IMR-90 (cell line): ENCODE measurements around the gene NFIA. TPM values are rescaled to one million over a fixed set of nuclear protein-coding genes. Genes with fewer than 3 reads are reported as not detected.

Source experiments
- ATAC-seq: fragments of 200-7000 bp; cut with Tn5 transposase; 2 replicates; pipeline ENCODE4 v1.9.1; 2020; ENCODE audit warnings: low read depth, mild to moderate bottlenecking, moderate library complexity
- BruUV-seq: library from RNA; stranded (reverse); fragments of 400-500 nt; replicated peaks from 2 replicates; lab custom pipeline; 2021; lab: Mats Ljungman, UMichigan
- CTCF ChIA-PET: fragments of 300-600 bp; formaldehyde crosslinking; extraction: SDS; loops from one replicate; lab custom pipeline; 2021; ENCODE audit warnings: antibody characterized with exemption; lab: Yijun Ruan, JAX
- POLR2A ChIA-PET: fragments of 300-600 bp; sonication (Branson Sonifier 250); formaldehyde crosslinking; loops from one replicate; lab custom pipeline; 2022; ENCODE audit warnings: antibody characterized with exemption; ENCODE audit not compliant: unreplicated experiment; lab: Charles Lee
- DNase-seq: peaks from one replicate; pipeline ENCODE4 v3.0.0; 2013
- H2AFZ ChIP-seq: replicated peaks from 2 replicates; pipeline ENCODE3; 2013; ENCODE audit warnings: low read length, mild to moderate bottlenecking; ENCODE audit not compliant: poor library complexity
- H2AK5ac ChIP-seq: 2 replicates; pipeline ENCODE4 v1.6.1; 2013; ENCODE audit warnings: low read depth, low read length, inconsistent platforms
- H2AK9ac ChIP-seq: replicated peaks from 2 replicates; pipeline ENCODE3; 2013; ENCODE audit warnings: mild to moderate bottlenecking, low read depth, low read length, moderate library complexity; ENCODE audit not compliant: poor library complexity
- H2BK120ac ChIP-seq: 2 replicates; pipeline ENCODE4 v1.6.1; 2013; ENCODE audit warnings: low read depth, low read length, inconsistent platforms
- H2BK15ac ChIP-seq: 3 replicates; pipeline ENCODE4 v1.6.1; 2013; ENCODE audit warnings: low read depth, low read length, inconsistent platforms
- H2BK20ac ChIP-seq: 2 replicates; pipeline ENCODE4 v1.6.1; 2013; ENCODE audit warnings: low read depth, mild to moderate bottlenecking, inconsistent platforms, low read length, moderate library complexity
- H2BK5ac ChIP-seq: 2 replicates; pipeline ENCODE4 v1.6.1; 2013; ENCODE audit warnings: mild to moderate bottlenecking, low read depth, low read length, inconsistent platforms; ENCODE audit not compliant: poor library complexity, severe bottlenecking
- H3K14ac ChIP-seq: replicated peaks from 2 replicates; pipeline ENCODE4 v1.6.1; 2013; ENCODE audit warnings: low read depth, low read length, inconsistent platforms
- H3K18ac ChIP-seq: 2 replicates; pipeline ENCODE4 v1.6.1; 2013; ENCODE audit warnings: low read depth, low read length, control low read depth
- H3K23ac ChIP-seq: 2 replicates; pipeline ENCODE4 v1.6.1; 2013; ENCODE audit warnings: low read depth, low read length, inconsistent platforms
- H3K27ac ChIP-seq: 2 replicates; pipeline ENCODE4 v1.5.1; 2013; ENCODE audit warnings: mild to moderate bottlenecking, control low read depth, low read length; ENCODE audit not compliant: insufficient read depth
- H3K27me3 ChIP-seq: 2 replicates; pipeline ENCODE4 v1.6.1; 2013; ENCODE audit warnings: low read length; ENCODE audit not compliant: control insufficient read depth, insufficient read depth
- H3K36me3 ChIP-seq: 2 replicates; pipeline ENCODE4 v1.6.1; 2013; ENCODE audit warnings: low read length, mixed read lengths; ENCODE audit not compliant: control insufficient read depth, insufficient read depth
- H3K4ac ChIP-seq: 2 replicates; pipeline ENCODE4 v1.6.1; 2013; ENCODE audit warnings: low read depth, low read length, inconsistent platforms
- H3K4me1 ChIP-seq: 2 replicates; pipeline ENCODE4 v1.6.1; 2013; ENCODE audit warnings: low read length, mixed read lengths; ENCODE audit not compliant: control insufficient read depth, insufficient read depth
- H3K4me2 ChIP-seq: 2 replicates; pipeline ENCODE4 v1.6.1; 2013; ENCODE audit warnings: low read depth, mild to moderate bottlenecking, control low read depth, low read length, moderate library complexity
- H3K4me3 ChIP-seq: 2 replicates; pipeline ENCODE4 v1.5.1; 2013; ENCODE audit warnings: low read depth, mild to moderate bottlenecking, control low read depth, low read length, moderate library complexity; ENCODE audit not compliant: insufficient read depth
- H3K56ac ChIP-seq: 2 replicates; pipeline ENCODE4 v1.6.1; 2013; ENCODE audit warnings: low read length, inconsistent platforms; ENCODE audit not compliant: insufficient read depth; ENCODE audit errors: extremely low read depth
- H3K79me1 ChIP-seq, 2 experiments: 2 replicates each; pipeline ENCODE4 v1.6.1; 2013; ENCODE audit warnings: low read length in 2 of 2, inconsistent platforms in 1 of 2, low read depth in 1 of 2
- H3K9ac ChIP-seq: 2 replicates; pipeline ENCODE4 v1.6.1; 2013; ENCODE audit warnings: low read depth, low read length, control low read depth
- H3K9me1 ChIP-seq: 2 replicates; pipeline ENCODE4 v1.6.1; 2013; ENCODE audit warnings: low read length, inconsistent platforms; ENCODE audit not compliant: insufficient read depth
- H3K9me3 ChIP-seq: 2 replicates; pipeline ENCODE4 v1.6.1; 2013; ENCODE audit warnings: low read length; ENCODE audit not compliant: control insufficient read depth, insufficient read depth
- H4K20me1 ChIP-seq: 2 replicates; pipeline ENCODE4 v1.6.1; 2013; ENCODE audit warnings: low read length, inconsistent platforms; ENCODE audit not compliant: insufficient read depth
- H4K5ac ChIP-seq: 2 replicates; pipeline ENCODE4 v1.6.1; 2013; ENCODE audit warnings: mild to moderate bottlenecking, low read depth, low read length, control low read depth
- H4K8ac ChIP-seq, 2 experiments: 2 replicates each; pipeline ENCODE4 v1.6.1; 2013; ENCODE audit warnings: low read depth in 2 of 2, low read length in 2 of 2, control low read depth in 1 of 2, inconsistent platforms in 1 of 2
- H4K91ac ChIP-seq: 2 replicates; pipeline ENCODE4 v1.6.1; 2013; ENCODE audit warnings: low read depth, low read length, inconsistent platforms; ENCODE audit not compliant: insufficient read depth
- BHLHE40 ChIP-seq: fragments of 150-350 bp; IDR thresholded peaks from 2 replicates; pipeline ENCODE4 v1.6.1; 2016; ENCODE audit warnings: mild to moderate bottlenecking, low read depth, low read length
- CEBPB ChIP-seq: IDR thresholded peaks from 2 replicates; pipeline ENCODE4 v1.6.1; 2012; ENCODE audit warnings: low read depth, low read length, improper control_type of control experiment
- CHD1 ChIP-seq: IDR thresholded peaks from 2 replicates; pipeline ENCODE4 v1.6.1; 2012; ENCODE audit warnings: low read depth, low read length, improper control_type of control experiment
- ELK1 ChIP-seq: fragments of 150-350 bp; IDR thresholded peaks from 2 replicates; pipeline ENCODE4 v1.6.1; 2016; ENCODE audit warnings: low read depth, mild to moderate bottlenecking, low read length, moderate library complexity, borderline replicate concordance
- FOS ChIP-seq: fragments of 150-350 bp; IDR thresholded peaks from 2 replicates; pipeline ENCODE4 v1.6.1; 2016; ENCODE audit warnings: low read depth, low read length
- MAFK ChIP-seq: IDR thresholded peaks from 2 replicates; pipeline ENCODE4 v1.6.1; 2012; ENCODE audit warnings: low read depth, low read length, improper control_type of control experiment
- MAZ ChIP-seq: IDR thresholded peaks from 2 replicates; pipeline ENCODE4 v1.6.1; 2012; ENCODE audit warnings: low read depth, mild to moderate bottlenecking, low read length, improper control_type of control experiment, moderate library complexity, borderline replicate concordance
- MXI1 ChIP-seq: IDR thresholded peaks from 2 replicates; pipeline ENCODE4 v1.6.1; 2012; ENCODE audit warnings: low read depth, mild to moderate bottlenecking, low read length, moderate library complexity, borderline replicate concordance
- NFE2L2 ChIP-seq: fragments of 150-350 bp; IDR thresholded peaks from 2 replicates; pipeline ENCODE4 v1.6.1; 2016; ENCODE audit warnings: low read depth, mild to moderate bottlenecking, low read length
- POLR2A ChIP-seq: IDR thresholded peaks from 2 replicates; pipeline ENCODE4 v1.6.1; 2012; ENCODE audit warnings: mild to moderate bottlenecking, low read depth, low read length
- RAD21 ChIP-seq: IDR thresholded peaks from 2 replicates; pipeline ENCODE4 v1.6.1; 2012; ENCODE audit warnings: low read length, improper control_type of control experiment
- RCOR1 ChIP-seq: IDR thresholded peaks from 2 replicates; pipeline ENCODE4 v1.6.1; 2012; ENCODE audit warnings: mild to moderate bottlenecking, low read length, improper control_type of control experiment; ENCODE audit not compliant: insufficient replicate concordance
- RFX5 ChIP-seq: IDR thresholded peaks from 2 replicates; pipeline ENCODE4 v1.8.0; 2012; ENCODE audit warnings: low read depth, mild to moderate bottlenecking, low read length, moderate library complexity
- SMC3 ChIP-seq: fragments of 150-350 bp; IDR thresholded peaks from 2 replicates; pipeline ENCODE4 v1.6.1; 2016; ENCODE audit warnings: low read depth, mild to moderate bottlenecking, antibody characterized with exemption, low read length, moderate library complexity
- USF2 ChIP-seq: fragments of 150-350 bp; IDR thresholded peaks from 2 replicates; pipeline ENCODE4 v1.6.1; 2017; ENCODE audit warnings: mild to moderate bottlenecking, antibody characterized with exemption, low read length, low read depth
- WGBS, 2 experiments: methylation state at CpG; one replicate each; pipeline versions ENCODE4 v1.1.5 to v1.1.7; 2013; ENCODE audit warnings: missing lambda C conversion rate in 2 of 2; ENCODE audit not compliant: insufficient read length in 1 of 2; ENCODE audit errors: extremely low coverage in 2 of 2; 5-methylcytosine and 5-hydroxymethylcytosine counted together
- dilution Hi-C: fragments of 300-500 bp; cut with HindIII; formaldehyde crosslinking; loops from one replicate; pipeline ENCODE4 v1.14.3; 2018; ENCODE audit warnings: low sequenced_read_pairs; ENCODE audit not compliant: unreplicated experiment
- in situ Hi-C: fragments of 300-500 bp; cut with MboI; formaldehyde crosslinking; loops from 3 replicates; pipeline ENCODE4 v1.14.3; 2019; ENCODE audit warnings: low sequenced_read_pairs, inconsistent platforms, mixed read lengths
- intact Hi-C: fragments of 100-400 bp; cut with micrococcal nuclease; formaldehyde crosslinking; loops from 2 replicates; pipeline ENCODE4 v1.10.0; 2022
- polyA plus RNA-seq, 3 experiments: library from polyadenylated mRNA; depleted of rRNA; stranded (reverse); fragments of >200 nt; gene quantifications; 2 replicates each; pipeline ENCODE4 v1.2.3, GENCODE V29; 2012; ENCODE audit warnings: low replicate concordance in 1 of 3
- total RNA-seq: library from RNA; depleted of rRNA; stranded (reverse); fragments of >200 nt; gene quantifications from 2 replicates; pipeline ENCODE4 v1.2.3, GENCODE V29; 2012
- TF ChIP-seq, protein P1 (sequence below): conservative IDR thresholded peaks from 2 replicates; pipeline ENCODE4 v1.5.1; 2012; ENCODE audit warnings: mild to moderate bottlenecking, low read depth, low read length, improper control_type of control experiment

NFIA gene
- total and polyA plus RNA-seq, 2 of the 4 experiments (the other 2 are of a cell fraction) = 1.6 to 2.2 TPM

DNA sequence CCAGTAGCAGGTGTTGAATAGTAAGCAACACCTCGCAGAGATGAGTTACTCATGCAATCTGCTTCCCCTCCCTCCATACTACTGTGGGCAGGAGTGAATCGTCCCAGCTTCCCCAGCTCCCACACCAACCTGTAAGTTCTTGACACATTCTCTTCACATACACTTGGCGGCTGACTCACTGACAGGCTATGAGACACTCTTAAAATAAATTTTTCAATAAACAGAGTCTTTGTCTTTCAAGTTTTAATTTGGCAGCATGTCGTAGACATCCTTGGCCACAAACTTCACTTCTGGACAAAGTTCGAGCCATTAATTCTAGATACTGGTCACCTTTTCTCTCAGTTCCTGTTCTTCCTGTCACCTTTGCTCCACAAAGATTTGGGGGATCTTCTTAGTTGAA is 351.9 kb downstream of the NFIA start:
- Histone ChIP-seq H3K4me3 (no peak overlapping the region), H2AK9ac (no peak overlapping the region), H2BK20ac (no peak overlapping the region), H2AFZ (no peak overlapping the region), H4K5ac (no peak overlapping the region), H3K9ac (no peak overlapping the region), H2BK120ac (no peak overlapping the region), H3K79me1 (no peaks in the 10 kb centered on the region), H3K4ac (no peak overlapping the region), H4K91ac (no peak overlapping the region), H3K18ac (no peak overlapping the region), H3K9me1 (no peaks in the 10 kb centered on the region; the same call in 1 of the 2 replicates), H3K27me3 (peaks cover 1% of the 10 kb centered on the region; the same call in 1 of the 2 replicates), H3K36me3 (no peaks in the 10 kb centered on the region), H4K8ac (no peak overlapping the region), H3K4me1 (no peaks in the 10 kb centered on the region), H3K14ac (no peak overlapping the region), H3K9me3 (no peaks in the 10 kb centered on the region), H3K23ac (no peak overlapping the region), H3K56ac (no peak overlapping the region), H3K4me2 (no peak overlapping the region), H2BK5ac (no peak overlapping the region), H4K20me1 (no peaks in the 10 kb centered on the region), H2AK5ac (no peak overlapping the region), H2BK15ac (no peak overlapping the region), H3K27ac (no peak overlapping the region)
- ATAC-seq = no peak
- POLR2A ChIA-PET = no interaction called here
- WGBS, 2 experiments = no CpG with 5 or more reads among the region's 5 CpGs
- in situ Hi-C loops (no loop called here), intact Hi-C loops (no loop called here), dilution Hi-C loops (no loop called here)
- TF ChIP-seq POLR2A (no peak), FOS (no peak), RCOR1 (no peak), MXI1 (no peak), CHD1 (no peak), RFX5 (no peak), MAZ (no peak), CEBPB (no peak), SMC3 (no peak), USF2 (no peak), MAFK (no peak), RAD21 (no peak), ELK1 (no peak), BHLHE40 (no peak), NFE2L2 (no peak)
- TF ChIP-seq, protein P1, sequence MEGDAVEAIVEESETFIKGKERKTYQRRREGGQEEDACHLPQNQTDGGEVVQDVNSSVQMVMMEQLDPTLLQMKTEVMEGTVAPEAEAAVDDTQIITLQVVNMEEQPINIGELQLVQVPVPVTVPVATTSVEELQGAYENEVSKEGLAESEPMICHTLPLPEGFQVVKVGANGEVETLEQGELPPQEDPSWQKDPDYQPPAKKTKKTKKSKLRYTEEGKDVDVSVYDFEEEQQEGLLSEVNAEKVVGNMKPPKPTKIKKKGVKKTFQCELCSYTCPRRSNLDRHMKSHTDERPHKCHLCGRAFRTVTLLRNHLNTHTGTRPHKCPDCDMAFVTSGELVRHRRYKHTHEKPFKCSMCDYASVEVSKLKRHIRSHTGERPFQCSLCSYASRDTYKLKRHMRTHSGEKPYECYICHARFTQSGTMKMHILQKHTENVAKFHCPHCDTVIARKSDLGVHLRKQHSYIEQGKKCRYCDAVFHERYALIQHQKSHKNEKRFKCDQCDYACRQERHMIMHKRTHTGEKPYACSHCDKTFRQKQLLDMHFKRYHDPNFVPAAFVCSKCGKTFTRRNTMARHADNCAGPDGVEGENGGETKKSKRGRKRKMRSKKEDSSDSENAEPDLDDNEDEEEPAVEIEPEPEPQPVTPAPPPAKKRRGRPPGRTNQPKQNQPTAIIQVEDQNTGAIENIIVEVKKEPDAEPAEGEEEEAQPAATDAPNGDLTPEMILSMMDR = no peak
- DNase-seq = peak; percentile 2
- no TSS peak for BruUV-seq
- CTCF ChIA-PET = interaction anchor here (1.5 kb wide), 1 partner anchor 17 kb away, joined by 3 read pairs; no protein-coding TSS in a partner anchor
